ENCODE results near the gene NACC2. TPM values are rescaled to one million over a fixed set of nuclear protein-coding genes. Genes with fewer than 3 reads are reported as not detected.
"Not testable (repeated sequence)": the region's sequence is repeated elsewhere in the genome, so short reads cannot be mapped to it uniquely, and the experiment has no call there.

Gene NACC2
- total RNA-seq, 4 donors from 2014 or later: 18.4 to 33.6 (median 22.4) TPM

GRCh38 chr9:136029556-136029955 lies 65.5 kb downstream of the NACC2 start:
- WGBS, 2 donors: 95 to 97% methylated on average over 5 to 7 of the region's 12 CpGs
- no peak overlapping the region for H3K27ac ChIP-seq
- peaks cover 0 to 6% of the 10 kb centered on the region in 2 donors for H3K4me1 ChIP-seq
- no peak for TF ChIP-seq POLR2A (IDR thresholded peaks at IDR 0.05)
- TF ChIP-seq, protein P1, sequence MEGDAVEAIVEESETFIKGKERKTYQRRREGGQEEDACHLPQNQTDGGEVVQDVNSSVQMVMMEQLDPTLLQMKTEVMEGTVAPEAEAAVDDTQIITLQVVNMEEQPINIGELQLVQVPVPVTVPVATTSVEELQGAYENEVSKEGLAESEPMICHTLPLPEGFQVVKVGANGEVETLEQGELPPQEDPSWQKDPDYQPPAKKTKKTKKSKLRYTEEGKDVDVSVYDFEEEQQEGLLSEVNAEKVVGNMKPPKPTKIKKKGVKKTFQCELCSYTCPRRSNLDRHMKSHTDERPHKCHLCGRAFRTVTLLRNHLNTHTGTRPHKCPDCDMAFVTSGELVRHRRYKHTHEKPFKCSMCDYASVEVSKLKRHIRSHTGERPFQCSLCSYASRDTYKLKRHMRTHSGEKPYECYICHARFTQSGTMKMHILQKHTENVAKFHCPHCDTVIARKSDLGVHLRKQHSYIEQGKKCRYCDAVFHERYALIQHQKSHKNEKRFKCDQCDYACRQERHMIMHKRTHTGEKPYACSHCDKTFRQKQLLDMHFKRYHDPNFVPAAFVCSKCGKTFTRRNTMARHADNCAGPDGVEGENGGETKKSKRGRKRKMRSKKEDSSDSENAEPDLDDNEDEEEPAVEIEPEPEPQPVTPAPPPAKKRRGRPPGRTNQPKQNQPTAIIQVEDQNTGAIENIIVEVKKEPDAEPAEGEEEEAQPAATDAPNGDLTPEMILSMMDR (IDR thresholded peaks at IDR 0.05): no peak
- H3K36me3 ChIP-seq: no peaks in the 10 kb centered on the region
- intact Hi-C loops (cut with DNase I): no loop called here
- H3K4me3 ChIP-seq (replicated peaks in 1 of 3): no peak overlapping the region
- H3K27me3 ChIP-seq: no peaks in the 10 kb centered on the region
- DNase-seq: no peak
- H3K9me3 ChIP-seq: no peaks in the 10 kb centered on the region

GRCh38 chr9:136028760-136029470 lies 66.2 kb downstream of the NACC2 start:
- Histone ChIP-seq H3K36me3 (no peaks in the 10 kb centered on the region), H3K27ac (no peak overlapping the region), H3K9me3 (no peaks in the 10 kb centered on the region), H3K4me1 (peaks cover 0 to 6% of the 10 kb centered on the region in 2 donors), H3K4me3 (replicated peaks in 1 of 3) (no peak overlapping the region), H3K27me3 (no peaks in the 10 kb centered on the region)
- no peak for TF ChIP-seq POLR2A (IDR thresholded peaks at IDR 0.05)
- TF ChIP-seq, protein P1 (IDR thresholded peaks at IDR 0.05): no peak
- intact Hi-C loops (cut with DNase I): no loop called here
- WGBS, 2 donors: 87 to 96% methylated on average over 7 to 8 of the region's 10 CpGs
- no peak for DNase-seq

DNA sequence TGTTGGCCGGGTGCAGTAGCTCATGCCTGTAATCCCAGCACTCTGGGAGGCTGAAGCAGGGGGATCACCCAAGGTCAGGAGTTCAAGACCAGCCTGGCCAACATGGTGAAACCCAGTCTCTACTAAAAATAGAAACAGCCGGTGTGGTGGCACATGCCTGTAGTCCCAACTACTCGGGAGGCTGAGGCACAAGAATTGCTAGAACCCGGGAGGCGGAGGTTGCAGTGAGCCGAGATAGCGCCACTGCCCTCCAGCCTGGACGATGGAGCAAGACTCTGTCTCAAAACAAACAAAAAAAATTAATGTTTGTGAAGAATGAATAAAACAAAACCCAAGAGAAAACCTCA lies 68.2 kb downstream of the NACC2 start:
- DNase-seq; H3K36me3 ChIP-seq; H3K27me3 ChIP-seq; H3K4me3 ChIP-seq (replicated peaks in 1 of 3); H3K9me3 ChIP-seq; intact Hi-C loops (cut with DNase I); H3K27ac ChIP-seq: not testable (repeated sequence)
- WGBS, 2 donors: 93% methylated on average over 8 of the region's 8 CpGs
- H3K4me1 ChIP-seq: peaks cover 0 to 10% of the 10 kb centered on the region in 2 donors

GRCh38 chr9:136026266-136026942 lies 68.7 kb downstream of the NACC2 start:
- intact Hi-C loops (cut with DNase I): no loop called here
- no peak overlapping the region for H3K4me3 ChIP-seq (replicated peaks in 1 of 3)
- no peaks in the 10 kb centered on the region for H3K27me3 ChIP-seq
- no peaks in the 10 kb centered on the region for H3K36me3 ChIP-seq
- H3K9me3 ChIP-seq: no peaks in the 10 kb centered on the region
- DNase-seq: no peak
- 92 to 94% methylated on average over 8 of the region's 8 CpGs for WGBS, 2 donors
- no peak overlapping the region for H3K27ac ChIP-seq
- TF ChIP-seq POLR2A (IDR thresholded peaks at IDR 0.05): no peak
- TF ChIP-seq, protein P1 (IDR thresholded peaks at IDR 0.05): no peak
- H3K4me1 ChIP-seq: peaks cover 0 to 10% of the 10 kb centered on the region in 2 donors

- no peak for DNase-seq
- Histone ChIP-seq H3K27me3 (no peaks in the 10 kb centered on the region), H3K27ac (no peak overlapping the region), H3K4me3 (replicated peaks in 1 of 3) (no peak overlapping the region), H3K36me3 (no peaks in the 10 kb centered on the region), H3K4me1 (peaks cover 0 to 10% of the 10 kb centered on the region in 2 donors), H3K9me3 (no peaks in the 10 kb centered on the region)
- intact Hi-C loops (cut with DNase I): no loop called here
- TF ChIP-seq POLR2A (IDR thresholded peaks at IDR 0.05): no peak
- TF ChIP-seq, protein P1 (IDR thresholded peaks at IDR 0.05): no peak
- WGBS, 2 donors: 78 to 82% methylated on average over 10 of the region's 10 CpGs
Measured at GRCh38 chr9:136025481-136025880, 69.6 kb downstream of the NACC2 start.
